22Rv1 (cell line): ENCODE measurements around the gene HSD11B1.

Source experiments
- H3K27ac ChIP-seq: fragments of 450-650 bp; 2 replicates; pipeline ENCODE4 v1.5.1; 2017
- CTCF ChIP-seq: fragments of 450-650 bp; IDR thresholded peaks from 2 replicates; pipeline ENCODE4 v1.5.1; 2017; ENCODE audit warnings: mild to moderate bottlenecking
- ZFX ChIP-seq: fragments of 450-650 bp; IDR thresholded peaks from 2 replicates; pipeline ENCODE4 v1.6.1; 2017; ENCODE audit warnings: antibody characterized with exemption, borderline replicate concordance

The HSD11B1 gene

GRCh38 chr1:209717818-209718217, 13.2 kb downstream of the HSD11B1 start:
- H3K27ac ChIP-seq: no peak overlapping the region
- TF ChIP-seq CTCF: no peak
- TF ChIP-seq ZFX: no peak

- TF ChIP-seq CTCF (no peak), ZFX (no peak)
These were observed 15.7 kb downstream of the HSD11B1 start for GRCh38 chr1:209720326-209720725.

GRCh38 chr1:209720826-209721225, 16.2 kb downstream of the HSD11B1 start:
- H3K27ac ChIP-seq: no peak overlapping the region
- no peak for TF ChIP-seq ZFX

More at GRCh38 chr1:209720326-209720725, 15.7 kb downstream of the HSD11B1 start:
- H3K27ac ChIP-seq: no peak overlapping the region

- TF ChIP-seq CTCF (no peak), ZFX (no peak)
- no peak overlapping the region for H3K27ac ChIP-seq
These were observed 16.7 kb downstream of the HSD11B1 start for GRCh38 chr1:209721323-209721722.

GRCh38 chr1:209723265-209723664, 18.6 kb downstream of the HSD11B1 start:
- no peak for TF ChIP-seq ZFX
- no peak for TF ChIP-seq CTCF
- H3K27ac ChIP-seq: no peak overlapping the region

GRCh38 chr1:209723756-209724693, 19.4 kb downstream of the HSD11B1 start:
- H3K27ac ChIP-seq: no peak overlapping the region
- no peak for TF ChIP-seq ZFX
- TF ChIP-seq CTCF: no peak

GRCh38 chr1:209727286-209727685, 22.6 kb downstream of the HSD11B1 start:
- TF ChIP-seq CTCF: no peak
- no peak for TF ChIP-seq ZFX

More at GRCh38 chr1:209727286-209727685, 22.6 kb downstream of the HSD11B1 start:
- no peak overlapping the region for H3K27ac ChIP-seq
